Measurements from ENCODE around the gene SLC27A1.
"Not testable (repeated sequence)": the region's sequence is repeated elsewhere in the genome, so short reads cannot be mapped to it uniquely, and the experiment has no call there.

The SLC27A1 gene

GRCh38 chr19:17487284-17488121, 17.2 kb downstream of the SLC27A1 start:
- DNase-seq, result no peak

GRCh38 chr19:17488593-17489391, 18.5 kb downstream of the SLC27A1 start:
- peak; percentile 93 for DNase-seq

GRCh38 chr19:17489392-17490030, 19.2 kb downstream of the SLC27A1 start:
- DNase-seq, result no peak

- DNase-seq, result no peak
Observed at GRCh38 chr19:17490411-17490810, 20.1 kb downstream of the SLC27A1 start.

- DNase-seq, result no peak
Observed at GRCh38 chr19:17491287-17491686, 21.0 kb downstream of the SLC27A1 start.

GRCh38 chr19:17495639-17496296, 25.4 kb downstream of the SLC27A1 start:
- no peak for DNase-seq

- DNase-seq, result peak; percentile 94
Observed at GRCh38 chr19:17496337-17496997, 26.1 kb downstream of the SLC27A1 start.

- DNase-seq, result no peak
Observed at GRCh38 chr19:17497149-17497798, 26.9 kb downstream of the SLC27A1 start.

- not testable (repeated sequence) for DNase-seq
Observed at GRCh38 chr19:17499025-17499424, 28.7 kb downstream of the SLC27A1 start.

GRCh38 chr19:17499648-17500446, 29.5 kb downstream of the SLC27A1 start:
- no peak for DNase-seq

GRCh38 chr19:17500447-17501198, 30.3 kb downstream of the SLC27A1 start:
- no peak for DNase-seq

GRCh38 chr19:17503240-17503639, 32.9 kb downstream of the SLC27A1 start:
- no peak for DNase-seq

GRCh38 chr19:17504030-17504429, 33.7 kb downstream of the SLC27A1 start:
- DNase-seq, result no peak

- no peak for DNase-seq
Observed at GRCh38 chr19:17504456-17504855, 34.1 kb downstream of the SLC27A1 start.

GRCh38 chr19:17505223-17505622, 34.9 kb downstream of the SLC27A1 start:
- DNase-seq, result no peak

- no peak for DNase-seq
Observed at GRCh38 chr19:17506745-17507144, 36.4 kb downstream of the SLC27A1 start.

- DNase-seq, result not testable (repeated sequence)
Observed at GRCh38 chr19:17508558-17508933, 38.2 kb downstream of the SLC27A1 start.

- no peak for DNase-seq
Observed at GRCh38 chr19:17510220-17510993, 40.1 kb downstream of the SLC27A1 start.
